GM19099 (cell line): ENCODE results near the gene KDM5C.

Experiments used
- POLR2A ChIP-seq: IDR thresholded peaks from 3 replicates; pipeline ENCODE4 v1.6.1; 2011; ENCODE audit warnings: low read depth; ENCODE audit not compliant: insufficient read length; ENCODE audit errors: extremely low read depth

KDM5C gene

GRCh38 chrX:53224860-53225797, at the start of gene KDM5C:
TSS of gene KDM5C (minus strand) at chrX:53225207. CDS start at chrX:53224889, 318 bp downstream.
- peak; percentile 94 for TF ChIP-seq POLR2A

GRCh38 chrX:53272808-53273337, 47.9 kb upstream of the KDM5C start:
- no peak for TF ChIP-seq POLR2A

DNA sequence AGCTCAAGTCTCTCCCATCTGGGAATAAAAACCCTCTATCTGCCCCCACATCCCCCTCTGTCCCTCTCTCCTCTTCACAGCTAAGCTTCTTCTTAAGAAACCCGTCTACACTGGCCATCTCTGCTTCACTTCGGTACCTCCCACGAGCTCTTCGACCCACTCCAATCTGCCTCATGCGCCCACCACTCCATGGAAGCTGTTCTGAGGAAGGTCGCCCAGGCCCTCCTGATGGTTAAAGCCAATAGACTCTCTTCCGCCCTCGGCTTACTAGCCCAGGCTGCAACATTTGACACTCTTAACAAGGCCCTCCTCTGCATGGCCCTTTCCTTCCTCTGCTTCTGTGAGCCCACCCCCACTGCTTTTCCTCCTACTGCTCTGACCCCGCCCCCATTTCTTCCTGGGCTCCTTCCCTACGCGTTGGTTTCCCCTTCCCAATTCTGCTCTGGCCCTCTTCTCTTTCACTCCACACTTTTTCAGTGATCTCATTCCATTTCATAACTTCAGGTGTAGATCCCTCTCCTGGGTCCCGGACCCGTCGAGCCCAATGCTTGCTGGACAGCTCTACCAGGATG, 44.6 kb upstream of the KDM5C start:
- no peak for TF ChIP-seq POLR2A

DNA sequence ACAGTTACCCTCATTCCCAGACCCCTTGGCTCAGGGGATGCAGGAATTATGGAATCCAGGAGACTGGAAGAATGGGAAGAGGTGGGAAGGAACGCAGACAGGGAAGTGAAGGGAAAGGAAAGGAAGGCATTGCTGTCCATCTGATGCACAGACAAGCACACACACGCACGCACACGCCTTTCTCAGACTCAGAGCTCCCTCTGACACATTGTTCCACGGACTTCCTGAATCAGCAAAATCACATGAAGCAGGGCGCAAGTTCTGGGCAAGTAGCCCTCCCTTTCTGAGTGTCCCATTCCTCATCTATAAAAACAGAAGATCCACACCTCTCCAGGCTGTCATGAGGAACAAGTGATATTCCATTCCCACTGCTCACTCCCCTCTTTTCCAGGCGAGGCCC, 43.2 kb upstream of the KDM5C start:
- no peak for TF ChIP-seq POLR2A

- no peak for TF ChIP-seq POLR2A
These were observed 41.9 kb upstream of the KDM5C start for GRCh38 chrX:53266914-53267313.

GRCh38 chrX:53265771-53266574, 41.0 kb upstream of the KDM5C start:
- TF ChIP-seq POLR2A: no peak

GRCh38 chrX:53263597-53264094, 38.6 kb upstream of the KDM5C start:
- TF ChIP-seq POLR2A: no peak

DNA sequence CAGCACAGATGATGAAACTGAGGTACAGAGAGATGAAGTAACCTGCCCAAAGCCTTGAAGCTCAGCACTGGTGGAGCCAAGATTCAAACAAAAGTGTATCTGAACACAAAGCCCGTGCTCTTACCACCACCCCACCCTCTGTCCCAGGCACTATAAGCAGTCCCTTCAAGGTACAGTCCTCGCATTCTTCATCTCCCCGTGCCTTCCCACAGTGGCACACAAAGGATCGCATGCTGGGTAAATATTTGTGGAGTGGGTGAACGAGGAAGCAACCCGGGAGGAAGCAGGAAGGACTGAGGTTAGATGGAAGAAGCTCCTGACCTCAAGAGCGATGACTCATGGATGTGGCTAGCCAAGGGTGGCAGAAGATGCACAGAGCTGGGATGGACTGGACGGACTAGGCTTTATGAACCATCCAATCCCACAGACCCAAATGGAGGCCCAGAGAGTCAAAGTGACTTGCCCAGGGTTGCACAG, 37.9 kb upstream of the KDM5C start:
- TF ChIP-seq POLR2A: no peak

DNA sequence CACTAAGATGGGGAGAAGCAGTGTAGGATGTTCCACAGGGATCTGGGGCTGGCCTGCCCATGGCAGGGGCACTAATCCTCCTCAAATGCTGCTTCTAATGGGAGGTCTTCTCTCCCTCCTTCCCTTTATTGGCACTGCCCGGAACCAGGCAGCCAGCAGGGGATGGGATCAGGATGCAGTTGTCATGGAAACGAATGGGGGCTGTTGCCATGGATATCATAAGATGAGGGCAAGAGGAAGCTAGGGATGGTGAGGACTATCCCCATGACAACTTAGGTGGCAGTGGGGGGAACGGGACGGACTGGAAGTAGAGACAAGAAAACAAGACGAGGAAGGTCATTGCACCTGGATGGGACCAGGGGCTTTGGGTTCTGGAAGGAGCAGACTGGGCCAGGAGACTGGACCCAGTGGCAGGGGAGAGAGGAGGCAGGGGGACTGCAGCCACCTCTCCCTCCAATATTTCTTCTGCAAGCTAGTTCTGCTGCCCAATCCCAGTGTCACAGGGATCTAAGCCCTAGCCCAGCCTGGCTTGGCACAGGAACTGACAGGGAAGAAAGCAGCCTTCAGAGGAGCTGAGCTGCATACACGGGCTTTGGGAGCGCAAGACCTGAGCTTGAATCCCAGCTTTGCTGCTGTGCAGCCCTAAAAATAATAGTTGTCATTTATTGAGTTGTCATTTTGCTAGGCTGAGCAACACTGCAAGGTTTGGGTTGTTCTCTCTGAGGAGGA, 37.3 kb upstream of the KDM5C start:
- no peak for TF ChIP-seq POLR2A

DNA sequence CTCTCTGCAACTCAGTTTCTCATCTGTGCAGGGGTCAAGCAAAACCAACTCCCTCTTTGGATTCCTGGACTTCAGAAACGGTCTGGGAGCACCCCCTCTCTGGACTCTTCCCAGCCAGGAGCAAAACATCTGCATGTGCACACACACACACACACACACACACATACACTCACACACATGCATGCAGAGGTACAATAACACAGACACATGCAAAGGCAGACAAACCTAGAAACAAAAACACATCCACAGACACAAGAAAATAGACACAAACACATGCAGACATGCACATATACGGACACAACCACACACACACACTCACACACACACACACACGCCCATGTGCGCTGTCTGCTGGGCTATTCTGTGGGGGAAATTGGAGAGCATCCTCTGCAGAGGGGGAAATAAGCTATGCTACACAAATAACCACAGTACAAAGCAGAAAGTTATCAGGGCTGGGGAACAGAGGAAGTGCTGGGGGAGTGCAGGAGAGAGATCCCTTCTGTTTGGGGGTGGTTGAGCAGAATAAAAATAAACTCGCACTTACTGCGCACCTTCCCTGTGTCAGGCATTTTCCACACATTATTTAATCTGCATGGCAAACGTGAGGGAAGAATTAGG, 36.5 kb upstream of the KDM5C start:
- no peak for TF ChIP-seq POLR2A

DNA sequence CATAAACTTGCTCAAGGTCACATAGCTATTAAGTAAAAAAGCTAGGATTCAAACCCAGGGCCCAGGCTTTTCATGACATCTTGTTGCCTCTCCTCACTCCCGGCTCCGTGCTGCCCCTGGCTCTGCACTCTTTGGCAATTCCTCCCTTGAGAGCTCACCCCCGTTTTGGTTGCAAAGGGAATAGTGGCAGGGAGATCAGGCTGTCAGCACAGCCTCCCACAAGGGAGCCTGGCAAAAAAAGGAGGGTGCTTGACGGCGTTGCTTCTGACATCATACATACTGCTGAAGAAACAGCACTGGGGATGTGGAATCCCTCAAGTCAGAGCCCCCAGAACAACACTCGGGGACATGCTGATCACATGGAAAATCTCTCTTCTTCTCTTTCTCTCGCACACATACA, 35.8 kb upstream of the KDM5C start:
- TF ChIP-seq POLR2A: no peak

DNA sequence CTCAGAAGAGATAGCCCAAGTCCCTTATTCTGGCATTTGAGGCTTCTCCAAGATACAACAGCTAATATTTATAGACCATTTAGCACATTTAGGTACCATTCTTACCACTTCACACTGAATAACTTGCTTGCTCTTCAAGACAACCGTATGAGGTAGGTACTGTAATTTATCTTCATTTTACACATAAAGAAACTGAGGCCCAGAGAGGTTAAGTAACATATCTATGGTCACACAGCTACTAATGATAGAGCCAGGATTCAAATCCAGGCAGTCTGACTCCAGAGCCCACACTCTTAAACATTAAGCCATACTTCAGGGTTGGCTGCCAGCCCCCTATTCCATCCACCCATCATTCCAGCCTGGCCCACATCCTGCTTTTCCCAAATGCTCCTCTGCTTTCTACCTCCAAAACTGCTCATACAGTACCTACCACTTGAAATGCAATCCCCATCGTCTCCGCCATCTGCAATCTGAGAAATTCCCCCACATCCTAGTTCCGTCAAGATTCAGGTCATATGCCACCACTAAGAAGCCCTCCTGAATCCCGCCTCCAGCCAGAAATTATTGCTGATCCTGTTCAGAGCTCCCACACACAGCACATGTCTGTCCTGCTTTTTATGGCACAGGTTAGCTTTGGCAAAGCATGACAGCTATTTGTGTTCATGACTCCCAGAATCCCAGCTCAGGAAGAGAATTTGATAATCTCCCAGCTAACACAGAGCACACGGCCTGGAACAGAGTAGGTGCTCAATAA, 32.8 kb upstream of the KDM5C start:
- no peak for TF ChIP-seq POLR2A

DNA sequence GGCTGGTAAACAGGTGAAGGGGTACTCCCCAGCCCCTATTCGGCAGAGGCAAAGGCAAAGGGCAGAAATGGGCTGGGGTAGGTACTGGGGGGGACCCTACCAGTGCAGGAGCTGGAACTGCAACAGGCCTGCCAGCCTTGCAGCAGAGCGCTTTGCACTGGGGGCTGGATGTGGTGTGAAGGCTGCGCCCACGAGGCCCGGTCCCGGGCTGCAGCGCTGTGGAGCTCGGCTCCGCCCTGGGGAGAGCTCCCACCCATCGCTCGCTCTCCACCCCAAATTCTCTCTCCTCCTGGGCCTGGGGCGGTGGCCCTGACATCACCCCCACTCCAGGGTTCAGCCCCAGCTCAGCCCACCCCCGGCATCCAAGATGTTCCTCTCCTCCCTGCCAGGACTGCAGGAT, 32.2 kb upstream of the KDM5C start:
- TF ChIP-seq POLR2A: no peak
